Measurements from ENCODE around the gene SLC7A8.
"Not testable (repeated sequence)": the region's sequence is repeated elsewhere in the genome, so short reads cannot be mapped to it uniquely, and the experiment has no call there.

The SLC7A8 gene

DNA sequence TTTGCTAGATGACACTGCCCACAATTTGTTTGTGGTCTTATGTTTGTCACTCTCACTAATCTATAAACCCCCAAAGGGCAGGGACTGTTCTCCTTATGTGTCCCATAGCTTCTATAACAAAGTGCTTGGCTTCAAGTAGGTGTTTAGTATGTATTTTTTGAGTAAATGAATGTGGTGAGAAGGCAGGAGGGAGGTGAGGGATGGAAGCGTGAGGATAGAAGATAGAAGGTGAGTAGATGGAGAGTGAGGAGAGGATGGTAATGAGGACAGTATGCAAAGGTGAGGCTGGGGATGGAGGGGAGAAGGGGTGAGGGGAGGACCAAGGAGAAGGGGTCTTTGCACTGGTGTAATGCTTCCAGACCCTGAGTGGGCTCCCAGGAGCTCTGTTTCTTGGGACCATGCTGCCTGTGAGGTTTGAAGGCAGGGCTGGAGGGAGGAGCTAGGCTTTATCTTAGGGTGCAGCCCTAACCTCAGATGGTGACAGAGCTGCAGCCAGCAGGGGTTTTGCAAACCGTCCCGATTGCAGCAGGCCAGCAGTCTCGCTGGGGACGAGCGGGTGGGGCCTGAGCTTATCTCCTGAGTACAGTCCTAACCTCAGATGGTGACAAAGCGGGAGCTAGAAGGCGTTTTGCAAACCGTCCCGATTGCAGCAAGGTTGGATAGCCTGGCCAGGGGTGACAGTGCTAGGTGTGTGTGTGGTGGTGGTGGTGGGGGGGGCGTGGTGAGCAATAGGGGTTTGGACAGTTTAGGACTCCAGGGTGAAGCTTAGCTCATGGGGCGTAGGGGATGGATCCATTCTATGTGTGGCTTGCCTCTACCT, 70.9 kb downstream of the SLC7A8 start:
- no peak for DNase-seq

DNA sequence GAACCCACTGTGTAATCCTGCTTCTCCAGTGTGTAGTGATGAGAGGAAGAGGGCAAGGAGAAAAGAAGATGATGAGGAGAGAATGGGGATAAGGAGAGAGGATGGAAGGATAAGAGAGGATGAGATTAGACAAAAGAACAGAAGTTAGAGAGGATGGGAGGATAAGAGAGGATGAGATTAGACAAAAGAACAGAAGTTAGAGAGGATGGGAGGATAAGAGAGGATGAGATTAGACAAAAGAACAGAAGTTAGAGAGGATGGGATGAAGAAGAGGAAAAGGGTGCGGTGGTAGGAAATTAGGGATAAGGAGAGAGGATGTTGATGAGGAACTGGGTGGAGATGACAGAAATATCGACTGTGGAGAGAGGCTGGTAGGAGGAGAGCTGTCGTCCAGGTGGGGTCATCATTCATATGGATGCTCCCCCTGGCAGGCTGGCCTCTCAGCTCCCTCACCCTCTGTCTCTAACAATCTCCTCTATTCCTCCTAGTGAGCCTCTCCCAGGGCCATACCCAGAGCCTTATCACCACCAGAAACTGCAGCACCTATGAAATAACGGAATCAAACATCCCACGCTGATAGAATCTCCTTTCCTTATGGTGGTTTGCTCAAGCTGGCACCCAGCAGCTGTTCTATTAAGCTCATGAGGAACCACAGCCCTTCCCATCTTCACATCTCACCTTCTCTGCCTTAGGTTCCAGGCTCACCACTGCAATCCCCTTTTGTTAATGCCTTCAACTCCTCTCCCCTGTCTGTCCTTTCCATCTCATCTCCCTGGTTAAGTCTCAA, 72.7 kb downstream of the SLC7A8 start:
- DNase-seq = no peak

DNA sequence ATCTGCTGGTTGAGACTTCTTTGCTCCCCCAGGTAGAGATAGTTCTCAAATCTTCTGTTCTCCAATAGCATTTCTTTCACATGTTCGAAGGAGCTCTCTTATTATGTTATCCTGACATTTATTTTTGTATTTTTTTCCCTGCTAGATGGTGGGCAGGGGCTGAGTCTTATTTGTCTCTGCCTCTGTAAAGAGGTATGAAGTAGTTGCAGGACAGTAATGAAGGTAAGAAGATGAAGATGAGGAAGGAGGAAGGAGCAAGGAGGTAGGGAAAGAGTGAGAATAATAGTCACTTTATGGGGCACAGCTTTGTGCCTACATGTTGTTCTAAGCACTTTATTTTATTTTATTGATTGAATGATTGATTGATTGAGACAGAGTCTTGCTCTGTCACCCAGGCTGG, 73.7 kb downstream of the SLC7A8 start:
- DNase-seq = no peak

DNA sequence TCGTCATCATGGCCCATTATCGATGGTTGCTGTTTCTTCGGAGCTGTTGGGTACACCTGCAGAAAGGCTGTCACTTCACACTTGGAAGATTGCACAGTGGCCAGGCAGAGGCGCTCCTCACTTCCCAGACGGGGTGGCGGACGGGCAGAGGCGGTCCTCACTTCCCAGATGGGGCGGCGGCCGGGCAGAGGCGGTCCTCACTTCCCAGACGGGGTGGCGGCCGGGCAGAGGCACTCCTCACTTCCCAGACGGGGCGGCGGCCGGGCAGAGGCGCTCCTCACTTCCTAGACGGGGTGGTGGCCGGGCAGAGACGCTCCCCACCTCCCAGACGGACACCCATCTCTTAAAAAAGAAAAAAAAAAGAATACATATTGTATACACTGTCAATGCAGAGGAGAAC, 75.3 kb downstream of the SLC7A8 start:
- not testable (repeated sequence) for DNase-seq

DNA sequence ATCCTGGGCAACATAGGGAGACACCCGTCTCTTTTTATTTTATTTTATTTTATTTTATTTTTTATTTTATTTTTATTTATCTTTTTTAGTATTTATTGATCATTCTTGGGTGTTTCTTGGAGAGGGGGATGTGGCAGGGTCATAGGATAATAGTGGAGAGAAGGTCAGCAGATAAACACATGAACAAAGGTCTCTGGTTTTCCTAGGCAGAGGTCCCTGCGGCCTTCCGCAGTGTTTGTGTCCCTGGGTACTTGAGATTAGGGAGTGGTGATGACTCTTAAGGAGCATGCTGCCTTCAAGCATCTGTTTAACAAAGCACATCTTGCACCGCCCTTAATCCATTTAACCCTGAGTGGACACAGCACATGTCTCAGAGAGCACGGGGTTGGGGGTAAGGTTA, 75.8 kb downstream of the SLC7A8 start:
- DNase-seq = not testable (repeated sequence)

DNA sequence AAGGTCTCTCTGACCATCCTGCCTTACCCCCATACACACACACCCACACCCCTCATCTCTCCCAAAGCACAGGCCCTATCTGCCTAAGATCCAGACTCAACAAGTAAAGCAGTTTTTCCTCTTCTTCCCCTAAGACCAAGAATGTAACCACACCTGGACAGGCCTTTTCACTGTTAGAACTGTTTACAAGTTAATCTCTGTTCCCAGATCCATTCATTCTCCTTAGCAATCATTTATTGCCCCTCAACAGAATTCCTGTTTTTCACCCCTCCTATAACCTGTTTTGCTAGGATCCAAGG, 76.8 kb downstream of the SLC7A8 start:
- DNase-seq = no peak

DNA sequence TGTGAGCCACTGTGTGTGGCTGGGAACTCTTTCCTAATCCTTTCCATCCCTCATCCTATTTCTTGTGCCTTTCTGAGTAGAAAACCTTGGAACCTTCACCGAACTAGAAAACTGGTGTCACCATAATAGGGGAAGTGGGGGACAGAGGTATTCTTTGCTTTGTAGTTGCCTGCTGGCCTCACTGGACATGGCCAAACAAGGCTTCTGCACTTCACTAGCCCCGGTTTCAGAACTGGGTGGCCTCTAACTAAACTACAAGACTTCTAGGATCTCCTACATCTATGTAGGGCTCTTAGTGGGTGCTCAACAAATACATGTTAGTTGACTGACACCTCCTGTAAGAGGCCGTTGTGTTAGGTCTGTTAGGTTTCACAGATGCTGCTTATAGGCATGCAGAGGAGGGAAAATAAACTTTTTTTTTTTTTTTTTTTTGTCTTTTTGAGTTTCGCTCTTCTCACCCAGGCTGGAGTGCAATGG, 78.1 kb downstream of the SLC7A8 start:
- no peak for DNase-seq

- DNase-seq = no peak
Measured at GRCh38 chr14:23104591-23105347, 78.7 kb downstream of the SLC7A8 start, which contains the start of gene CIROP. Gene CIROP (minus strand): TSS chr14:23104989. CDS start chr14:23104920, 69 bp downstream.

- no peak for DNase-seq
Measured at GRCh38 chr14:23104070-23104590, 79.3 kb downstream of the SLC7A8 start.

GRCh38 chr14:23103581-23103980, 79.9 kb downstream of the SLC7A8 start:
- DNase-seq = no peak

GRCh38 chr14:23102801-23103200, 80.7 kb downstream of the SLC7A8 start:
- no peak for DNase-seq

DNA sequence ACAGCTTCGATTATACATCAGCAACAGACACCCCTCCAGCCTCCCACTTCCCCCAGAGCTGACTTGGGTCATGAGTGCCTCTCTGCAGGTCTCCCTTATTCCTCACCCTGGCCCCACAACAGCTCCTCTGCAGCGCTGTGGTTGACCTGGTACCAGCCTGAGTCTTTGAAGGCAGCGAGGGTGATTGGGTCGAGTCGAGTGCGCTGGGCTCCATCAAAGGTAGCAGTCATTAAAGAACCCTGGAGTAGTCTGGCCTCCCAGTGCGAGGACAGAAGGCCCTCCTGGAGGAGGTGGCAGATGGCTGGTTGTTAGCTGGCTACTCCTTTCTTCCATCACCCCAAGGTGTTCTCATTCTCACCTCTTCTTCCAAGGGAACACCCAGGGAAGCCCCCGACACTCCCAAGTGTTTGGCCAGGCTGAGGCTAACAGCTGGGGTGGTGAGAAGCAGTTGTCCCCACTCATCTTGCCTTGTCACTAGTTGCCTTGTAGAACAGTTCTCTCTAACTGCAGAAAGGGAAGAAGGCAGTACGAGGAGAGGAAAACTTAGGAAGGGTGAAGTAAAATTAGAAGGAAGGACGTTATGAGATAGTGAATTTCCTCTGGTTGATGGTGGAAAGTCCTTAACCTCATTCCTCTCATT, 81.4 kb downstream of the SLC7A8 start:
- DNase-seq = no peak

DNA sequence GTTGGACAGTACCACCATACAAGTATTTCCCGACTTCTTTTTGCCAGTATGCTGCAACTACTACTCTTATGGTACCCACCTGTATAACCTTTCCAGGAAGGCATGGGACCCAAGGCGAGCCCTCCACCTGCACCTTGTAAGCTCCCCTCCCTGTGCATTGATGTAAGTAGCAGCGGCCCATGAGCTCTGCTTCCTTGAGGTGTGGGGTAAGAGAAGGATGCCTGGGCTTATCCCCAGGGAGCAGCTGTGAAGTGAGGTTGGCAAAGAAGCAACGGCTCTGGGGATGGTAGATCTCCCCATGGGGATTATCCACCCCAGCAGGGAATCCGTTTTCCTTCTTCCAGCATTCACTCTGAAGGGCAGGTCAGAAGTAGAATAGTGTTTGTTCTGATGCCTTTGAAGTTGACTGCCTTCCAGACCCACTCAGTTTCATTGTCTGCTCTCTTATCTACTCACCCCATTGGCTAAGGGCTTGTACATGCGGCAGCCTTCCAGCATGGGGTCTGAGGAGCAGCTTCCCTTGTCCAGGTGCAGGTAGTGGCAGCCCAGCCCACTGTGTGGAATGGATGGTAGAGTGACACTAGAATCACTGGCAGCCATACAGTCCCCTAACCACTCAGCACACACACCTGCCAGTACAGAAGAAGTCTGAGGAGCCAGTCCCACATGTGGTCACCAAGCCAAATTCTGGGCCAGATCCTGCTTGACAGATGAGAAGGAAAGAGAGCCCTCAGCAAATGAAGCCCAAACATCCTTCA, 82.1 kb downstream of the SLC7A8 start:
- DNase-seq = no peak

GRCh38 chr14:23099212-23099861, 84.1 kb downstream of the SLC7A8 start:
- DNase-seq = no peak

- DNase-seq = no peak
Measured at GRCh38 chr14:23097786-23098185, 85.7 kb downstream of the SLC7A8 start.

DNA sequence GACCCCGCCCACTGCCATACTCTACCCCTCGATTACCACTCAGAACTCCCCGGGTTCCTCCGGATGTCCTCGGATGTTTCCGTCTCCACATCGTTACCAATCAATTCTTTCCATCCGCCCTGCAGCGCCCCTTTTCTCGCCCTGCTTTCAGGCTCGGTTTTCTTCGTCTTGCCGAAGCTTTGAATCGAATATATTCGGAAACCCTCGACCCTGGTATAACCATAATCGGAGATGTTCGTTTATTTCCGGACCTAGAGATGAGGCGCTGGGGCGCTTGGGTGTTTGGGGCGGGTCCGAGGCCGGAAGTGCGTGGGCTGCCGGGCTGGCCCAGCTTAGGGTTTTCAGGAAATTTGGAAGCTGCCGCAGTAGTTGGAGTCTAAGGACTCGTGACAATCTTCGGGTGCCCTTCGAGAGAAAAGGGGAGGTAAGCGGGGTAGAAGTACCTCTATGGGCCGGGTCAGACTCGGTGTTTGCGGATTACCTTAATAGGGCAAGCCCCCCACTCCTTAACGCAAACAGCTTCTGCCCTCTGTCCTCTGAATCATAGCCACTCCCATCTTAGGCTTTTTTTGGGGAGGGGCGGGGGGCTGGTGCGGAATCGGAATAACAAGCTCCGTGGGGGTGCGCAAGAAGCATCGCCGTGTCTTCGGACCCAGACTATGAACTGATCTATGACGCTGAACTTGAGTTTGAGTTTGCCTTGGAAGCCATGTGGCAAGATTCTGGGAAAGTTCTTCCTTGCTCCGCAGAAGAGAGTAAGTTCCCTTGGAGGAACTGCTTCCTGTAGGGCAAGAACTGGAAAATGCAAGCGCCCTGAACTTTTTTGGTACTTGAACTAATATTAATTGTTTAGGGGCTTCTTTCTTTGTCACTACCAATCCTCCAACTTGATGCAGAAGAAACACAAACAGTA, 88.0 kb downstream of the SLC7A8 start, which contains the start of gene C14orf119:
C14orf119 (plus strand) TSS at position 310 of the 913 bp plus-strand sequence. CDS start 2,154 bp downstream, outside the sequence.
- DNase-seq = no peak

DNA sequence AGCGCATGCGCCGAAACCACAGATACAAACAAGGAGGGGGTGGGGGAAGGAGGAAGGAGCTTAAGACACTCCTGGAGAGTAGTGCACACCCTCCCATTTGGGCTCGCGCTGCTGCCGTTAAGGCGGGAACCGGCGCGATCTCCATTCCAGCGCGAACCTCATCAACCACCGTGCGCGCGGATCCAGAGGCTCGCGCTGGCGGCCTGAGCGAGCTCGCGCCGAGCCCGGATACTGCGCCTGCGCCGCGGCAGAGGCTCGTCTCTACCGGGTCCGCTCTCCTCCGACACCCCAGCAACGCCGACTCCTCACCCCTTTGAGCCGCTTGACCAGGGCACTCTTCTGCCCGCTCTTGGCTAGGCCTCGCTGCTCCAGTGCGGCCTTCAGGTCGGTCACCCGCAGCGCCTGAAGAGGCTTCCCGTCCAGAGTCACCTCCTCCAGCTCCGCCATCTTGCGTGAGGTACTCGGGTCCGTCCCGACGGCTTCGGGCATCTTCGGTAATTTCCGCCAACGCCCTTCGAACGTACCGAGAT, 88.7 kb downstream of the SLC7A8 start, which contains the start of gene ACIN1:
ACIN1 (minus strand) TSS at position 471 of the 530 bp plus-strand sequence; CDS start at position 447, 24 bp downstream.
- no peak for DNase-seq

GRCh38 chr14:23093991-23094665, 89.3 kb downstream of the SLC7A8 start:
- no peak for DNase-seq

DNA sequence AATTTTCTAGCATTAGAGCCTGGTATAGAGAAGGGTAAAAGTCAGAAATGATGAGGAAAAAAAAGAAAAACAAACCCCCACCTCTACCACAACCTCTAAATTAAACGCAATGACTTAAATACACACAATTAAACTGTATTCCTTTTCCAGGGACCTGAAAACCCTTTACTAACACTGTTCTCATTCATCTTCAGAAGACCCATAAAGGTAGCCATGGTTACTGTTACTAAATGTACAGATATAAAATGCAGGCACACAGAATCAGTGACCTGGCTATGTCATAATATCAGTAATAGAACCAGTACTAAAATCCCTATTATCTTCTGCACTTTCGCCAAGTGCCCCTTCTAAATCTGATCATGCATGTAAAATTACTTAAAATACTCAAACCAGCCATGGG, 89.9 kb downstream of the SLC7A8 start:
- DNase-seq = no peak

All from NCI-H1105 treated with DMSO at 0.1 percent for 48 hours (cell line).